Endothelial cell of hepatic sinusoid (primary cell): ENCODE results near the gene ABLIM1.

Source experiments
- in situ Hi-C: cut with HindIII; loops from 2 replicates; pipeline ENCODE4 v1.10.0; 2017; ENCODE audit warnings: low sequenced_read_pairs

Gene ABLIM1

GRCh38 chr10:114649217-114649903 is 8.7 kb downstream of the ABLIM1 start:
- in situ Hi-C loops = no loop called here

GRCh38 chr10:114648368-114648767 is 9.7 kb downstream of the ABLIM1 start:
- in situ Hi-C loops = no loop called here

- in situ Hi-C loops = no loop called here
Observed at GRCh38 chr10:114647545-114648138, 10.4 kb downstream of the ABLIM1 start.

GRCh38 chr10:114646426-114646825 is 11.6 kb downstream of the ABLIM1 start:
- in situ Hi-C loops = no loop called here

GRCh38 chr10:114645706-114646105 is 12.4 kb downstream of the ABLIM1 start:
- in situ Hi-C loops = no loop called here

GRCh38 chr10:114643158-114643557 is 14.9 kb downstream of the ABLIM1 start:
- in situ Hi-C loops = no loop called here

- in situ Hi-C loops = no loop called here
Observed at GRCh38 chr10:114642729-114643128, 15.3 kb downstream of the ABLIM1 start.

GRCh38 chr10:114638821-114639625 is 19.1 kb downstream of the ABLIM1 start:
- in situ Hi-C loops = no loop called here

- in situ Hi-C loops = no loop called here
Observed at GRCh38 chr10:114635797-114636550, 22.1 kb downstream of the ABLIM1 start.

- in situ Hi-C loops = no loop called here
Observed at GRCh38 chr10:114635101-114635500, 23.0 kb downstream of the ABLIM1 start.

- in situ Hi-C loops = no loop called here
Observed at GRCh38 chr10:114634609-114634979, 23.5 kb downstream of the ABLIM1 start.

GRCh38 chr10:114632869-114633715 is 25.0 kb downstream of the ABLIM1 start:
- in situ Hi-C loops = no loop called here

GRCh38 chr10:114631666-114632417 is 26.2 kb downstream of the ABLIM1 start:
- in situ Hi-C loops = no loop called here

- in situ Hi-C loops = no loop called here
Observed at GRCh38 chr10:114631090-114631665, 26.9 kb downstream of the ABLIM1 start.

- in situ Hi-C loops = no loop called here
Observed at GRCh38 chr10:114629824-114630730, 28.0 kb downstream of the ABLIM1 start.

- in situ Hi-C loops = no loop called here
Observed at GRCh38 chr10:114629083-114629823, 28.8 kb downstream of the ABLIM1 start.

- in situ Hi-C loops = no loop called here
Observed at GRCh38 chr10:114628106-114628505, 30.0 kb downstream of the ABLIM1 start.

- in situ Hi-C loops = no loop called here
Observed at GRCh38 chr10:114626841-114627240, 31.2 kb downstream of the ABLIM1 start.
